Activated CD4-positive, CD25-positive, alpha-beta regulatory T cell treated with anti-CD3 and anti-CD28 coated beads, Interleukin-2, amount 50 U/mL, for 24 hours (primary cell): ENCODE measurements around the gene FECH.

Source experiments
- ATAC-seq, 2 donors: fragments of 150-1000 bp; cut with Tn5 transposase; one replicate each; pipeline ENCODE4 v1.10.0; 2021; ENCODE audit warnings: mild to moderate bottlenecking in 1 of 2, moderate library complexity in 1 of 2

The FECH gene

GRCh38 chr18:57581301-57581934, 5.1 kb downstream of the FECH start:
- ATAC-seq: no peak

DNA sequence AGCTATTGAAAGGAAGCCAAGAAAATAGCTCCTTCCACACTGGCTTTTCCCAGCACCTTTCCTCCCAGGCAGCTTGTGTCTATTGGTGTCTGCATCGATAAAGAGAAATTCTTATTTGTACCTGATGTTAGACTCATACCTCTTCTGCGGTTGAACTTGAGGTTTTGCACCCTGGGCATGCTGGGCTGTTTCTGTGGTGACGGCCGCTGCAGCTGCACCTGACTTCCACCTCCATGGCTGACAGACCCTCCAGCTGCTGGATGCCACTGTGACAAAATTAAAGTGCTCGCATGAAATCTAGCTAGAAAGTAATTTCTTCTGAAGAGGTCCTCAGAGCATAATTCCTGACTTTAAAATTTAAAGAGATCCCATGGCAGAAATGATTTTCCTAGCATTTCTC, 6.6 kb downstream of the FECH start:
- no peak for ATAC-seq

DNA sequence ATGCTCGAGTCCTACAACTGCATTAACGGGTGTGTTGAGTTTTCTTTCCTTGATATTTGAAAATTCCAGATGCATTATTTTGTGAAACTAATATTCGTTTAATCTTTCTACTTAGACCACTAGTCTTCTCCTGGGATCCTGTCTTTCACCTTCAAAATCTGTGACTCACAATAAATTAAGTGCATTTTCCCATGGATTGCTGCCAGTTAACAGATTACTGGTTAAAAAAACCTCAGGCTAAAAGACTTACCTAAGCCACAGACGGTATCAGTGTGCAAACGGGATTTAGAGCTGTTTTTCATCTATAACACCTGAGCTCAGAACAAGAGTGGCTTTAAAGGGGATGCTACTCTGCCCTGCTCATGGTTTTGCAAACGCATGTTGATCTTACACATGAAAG, 10.2 kb downstream of the FECH start:
- no peak for ATAC-seq

- no peak for ATAC-seq
Observed at GRCh38 chr18:57575542-57575941, 11.0 kb downstream of the FECH start.

GRCh38 chr18:57574866-57575265, 11.6 kb downstream of the FECH start:
- ATAC-seq: no peak

DNA sequence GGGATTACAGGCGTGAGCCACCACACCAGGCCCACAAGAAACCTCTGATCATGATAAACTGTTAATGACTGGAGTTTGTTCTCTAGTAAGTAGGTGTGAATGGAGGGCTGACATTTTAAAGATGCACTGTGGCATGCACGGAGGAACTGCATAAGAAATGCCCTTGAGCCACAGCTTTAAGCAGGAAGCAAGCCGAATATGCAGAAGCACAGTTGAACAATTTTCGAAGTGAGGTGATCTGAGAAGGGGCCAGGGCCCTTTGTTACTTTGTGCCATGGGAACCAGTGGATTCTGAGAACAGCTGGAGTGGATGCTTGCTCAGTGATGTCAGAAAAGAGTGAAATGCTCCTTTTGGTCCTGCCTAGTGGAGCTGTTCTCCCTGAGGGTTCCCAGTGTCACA, 16.3 kb downstream of the FECH start:
- ATAC-seq: no peak

DNA sequence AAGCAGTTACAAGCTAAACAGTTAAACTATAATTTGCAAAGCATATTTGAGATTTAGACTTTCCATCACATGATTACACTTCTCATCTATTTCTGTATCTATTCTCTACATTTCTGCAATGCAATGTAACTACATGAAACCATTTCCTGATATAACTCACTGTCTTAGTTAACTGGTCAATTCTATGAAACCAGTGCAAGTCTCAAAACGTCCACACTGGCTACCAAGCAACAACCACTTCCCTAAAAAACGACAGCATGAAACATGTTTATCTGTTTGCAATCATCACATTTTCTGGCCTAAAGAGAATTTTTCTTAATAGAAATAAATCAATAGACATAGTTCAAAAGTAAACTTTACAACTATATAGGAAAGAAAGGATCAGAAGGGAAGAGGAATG, 17.4 kb downstream of the FECH start:
- ATAC-seq: no peak

- ATAC-seq: no peak
Observed at GRCh38 chr18:57561728-57562423, 24.6 kb downstream of the FECH start.

GRCh38 chr18:57561261-57561660, 25.2 kb downstream of the FECH start:
- ATAC-seq: no peak

GRCh38 chr18:57559314-57559713, 27.2 kb downstream of the FECH start:
- no peak for ATAC-seq

- no peak for ATAC-seq
Observed at GRCh38 chr18:57555134-57555533, 31.4 kb downstream of the FECH start.

GRCh38 chr18:57550510-57550909, 36.0 kb downstream of the FECH start:
- no peak for ATAC-seq

DNA sequence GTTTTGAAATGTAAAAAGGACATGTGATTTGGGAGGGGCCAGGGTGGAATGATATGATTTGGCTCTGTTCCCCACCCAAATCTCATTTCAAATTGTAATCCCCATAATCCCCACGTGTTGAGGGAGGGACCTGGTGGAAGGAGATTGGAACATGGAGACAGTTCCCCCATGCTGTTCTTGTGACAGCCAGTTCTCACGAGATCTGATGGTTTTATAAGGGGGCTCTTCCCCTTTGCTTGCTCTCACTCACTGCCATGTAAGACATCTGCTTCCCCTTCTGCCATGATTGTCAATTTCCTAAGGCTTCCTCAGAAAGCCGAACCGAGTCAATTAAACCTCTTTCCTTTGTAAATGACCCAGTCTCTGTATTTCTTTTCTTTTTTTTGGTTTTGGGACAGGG, 39.2 kb downstream of the FECH start:
- ATAC-seq: no peak

- ATAC-seq: no peak
Observed at GRCh38 chr18:57544936-57545660, 41.4 kb downstream of the FECH start.

DNA sequence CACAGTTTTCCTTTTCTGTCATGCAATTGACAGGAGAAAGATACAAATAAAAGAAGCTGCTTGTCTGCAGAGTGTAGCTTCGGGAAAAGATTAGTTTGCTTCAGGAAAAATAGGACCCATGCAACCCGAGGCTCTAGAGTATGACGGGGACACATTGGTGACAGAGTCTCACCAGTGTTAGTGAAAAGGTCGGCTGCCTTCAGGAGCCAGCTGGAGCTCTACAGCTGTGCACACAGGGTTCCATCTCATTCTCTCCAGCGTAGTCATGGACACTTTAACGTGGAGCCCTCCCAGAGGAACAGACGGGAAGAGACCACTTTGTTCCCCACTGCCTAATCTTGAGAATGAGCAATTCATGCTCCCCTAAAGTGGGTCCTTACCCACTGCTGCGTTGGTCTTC, 42.9 kb downstream of the FECH start:
- ATAC-seq: no peak

DNA sequence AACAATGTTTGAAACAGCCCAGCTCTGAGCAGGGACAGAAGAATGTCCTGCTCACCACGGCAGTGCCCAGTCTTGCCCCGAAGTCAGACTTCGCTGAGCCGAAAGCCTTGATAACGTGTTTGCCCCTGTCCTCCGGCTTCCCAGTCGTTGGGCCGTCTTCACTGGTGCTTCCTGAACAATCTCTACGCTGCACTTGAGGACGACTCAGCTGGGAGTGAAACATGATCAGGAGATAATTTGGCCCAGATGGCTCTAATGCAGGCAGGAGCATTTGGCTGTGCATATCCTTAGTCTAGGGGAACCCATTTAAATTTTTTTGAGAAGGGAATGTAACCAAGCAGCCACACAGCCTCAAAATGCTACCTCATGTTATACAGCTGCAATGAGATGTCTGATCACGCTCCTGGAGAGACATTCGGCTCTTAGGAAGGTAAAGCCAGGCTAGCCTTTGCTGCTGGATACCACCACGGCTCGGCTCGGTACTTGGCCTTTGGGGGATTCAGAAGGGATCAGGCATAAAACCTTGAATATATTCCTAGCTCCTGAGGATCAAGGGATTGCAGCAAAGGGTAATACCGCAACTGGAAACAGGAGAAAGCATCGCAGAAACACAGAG, 43.6 kb downstream of the FECH start:
- no peak for ATAC-seq

DNA sequence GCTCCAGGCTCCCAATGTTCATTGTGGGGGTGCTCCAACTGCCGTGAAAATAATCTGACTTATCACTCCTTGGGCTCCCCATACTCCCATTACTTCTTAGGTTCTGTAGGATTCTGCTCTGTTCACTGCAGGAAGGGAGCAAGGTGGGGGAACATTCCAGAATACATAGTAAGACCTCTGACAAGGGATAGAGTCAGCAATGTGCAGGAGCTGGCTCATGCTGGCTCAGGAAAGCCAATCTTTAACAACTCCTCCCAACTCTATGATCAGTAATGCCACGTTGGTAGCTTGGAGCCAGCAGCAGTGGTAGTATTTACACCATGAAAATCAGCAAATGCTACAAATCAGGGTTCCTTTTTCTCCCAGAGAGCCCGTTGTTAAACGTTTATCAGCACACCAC, 44.4 kb downstream of the FECH start:
- no peak for ATAC-seq

GRCh38 chr18:57539702-57540101, 46.8 kb downstream of the FECH start:
- no peak for ATAC-seq

GRCh38 chr18:57538614-57539013, 47.9 kb downstream of the FECH start:
- ATAC-seq: no peak

DNA sequence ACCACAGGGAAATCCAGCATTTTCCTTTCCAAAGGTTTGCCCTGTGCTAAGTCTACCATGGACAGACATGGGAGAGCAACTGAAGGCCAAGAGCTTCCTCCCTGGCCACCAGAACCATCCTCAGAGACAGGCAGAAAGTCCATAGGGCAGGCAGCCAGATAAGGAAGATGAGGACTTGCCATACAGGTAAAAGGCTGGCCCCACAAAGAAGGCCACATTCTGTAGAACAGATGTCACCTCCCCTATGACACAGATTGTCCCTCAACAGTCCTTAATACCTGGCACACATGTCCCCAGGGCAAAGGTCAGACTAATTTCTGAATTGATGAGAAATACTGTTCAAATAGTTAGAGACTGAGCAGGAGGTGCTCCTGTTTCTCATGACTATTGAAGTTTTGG, 52.0 kb downstream of the FECH start:
- ATAC-seq: no peak

- no peak for ATAC-seq
Observed at GRCh38 chr18:57533868-57534510, 52.5 kb downstream of the FECH start.

DNA sequence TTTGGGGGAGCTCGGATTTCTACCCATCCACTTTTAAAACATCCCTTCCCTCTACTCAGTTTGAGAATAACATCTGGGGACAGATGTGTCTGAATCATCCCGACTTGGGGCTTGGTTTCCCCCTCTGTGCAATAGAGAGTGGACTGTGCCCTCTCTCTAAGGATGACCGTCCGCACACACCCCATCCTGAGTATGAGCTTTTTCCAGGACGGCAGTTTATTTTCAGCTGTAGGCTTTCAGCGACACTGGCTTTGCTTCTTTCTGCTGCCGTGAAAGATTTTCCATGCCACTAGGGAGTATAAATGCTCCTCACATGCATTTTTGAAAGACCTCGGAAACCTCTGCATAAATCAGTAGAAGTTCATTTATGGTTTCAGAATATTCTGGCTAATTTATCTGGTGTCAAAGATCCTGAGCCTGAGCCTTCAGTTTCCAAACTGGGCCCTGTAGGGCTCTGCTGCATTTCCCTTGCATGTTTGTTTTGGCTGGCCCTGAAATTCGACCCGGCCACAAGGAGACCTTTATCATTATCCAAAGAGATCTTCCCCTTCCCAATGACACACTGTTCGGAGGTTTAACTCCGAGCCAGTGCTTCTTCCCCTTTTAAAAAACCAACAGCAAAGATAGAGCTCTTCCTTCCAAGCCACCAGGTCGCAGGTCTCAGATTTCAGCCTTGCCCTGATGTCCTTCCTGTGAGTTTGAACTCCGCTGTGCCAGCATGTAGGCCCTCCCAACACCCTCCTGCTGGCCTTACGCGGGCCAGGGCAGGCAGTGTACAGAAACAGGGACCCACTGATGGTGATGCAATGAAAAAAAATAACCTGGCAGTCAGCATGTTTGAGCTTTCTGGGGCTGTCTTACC, 53.3 kb downstream of the FECH start:
- no peak for ATAC-seq
